OCI-LY1 (cell line): ENCODE data around the gene GBX2.

Experiments
- CTCF ChIP-seq: fragments of 200-600 bp; sonication (generic), shearing (Covaris generic); IDR thresholded peaks from 2 replicates; pipeline ENCODE4 v1.5.1; 2017; ENCODE audit warnings: mild to moderate bottlenecking, antibody characterized with exemption, low read length, moderate library complexity, mixed read lengths
- EZH2 ChIP-seq: fragments of 200-600 bp; sonication (generic), shearing (Covaris generic); IDR thresholded peaks from 2 replicates; pipeline ENCODE4 v1.8.0; 2017; ENCODE audit warnings: borderline replicate concordance, mixed run types, mild to moderate bottlenecking, antibody characterized with exemption, low read length, moderate library complexity, mixed read lengths

- TF ChIP-seq CTCF, result no peak
- no peak for TF ChIP-seq EZH2
Observed at GRCh38 chr2:236205867-236206645, 37.9 kb upstream of the GBX2 start.
